Thyroid gland (tissue), 4 donors: ENCODE data around the gene DET1. TPM values are rescaled to one million over a fixed set of nuclear protein-coding genes. Genes with fewer than 3 reads are reported as not detected.

ENCODE experiments used
- DNase-seq, 2 donors: peaks; one replicate each; pipeline ENCODE4 v3.0.0-alpha.2; 2019
- H3K27ac ChIP-seq, 3 donors: fragments of 200-600 bp; sonication (generic); 1 replicate in 2 of 3; 2 replicates in 1 of 3; pipeline ENCODE4 v1.5.1; 2016 to 2019; ENCODE audit warnings: mild to moderate bottlenecking in 1 of 3, moderate library complexity in 1 of 3
- H3K27me3 ChIP-seq: fragments of 200-600 bp; sonication (generic); one replicate; pipeline ENCODE4 v1.5.1; 2019
- H3K36me3 ChIP-seq, 2 donors: fragments of 200-600 bp; sonication (generic); one replicate each; pipeline ENCODE4 v1.5.1; 2016 to 2019
- H3K4me1 ChIP-seq, 2 donors: fragments of 200-600 bp; sonication (generic); one replicate each; pipeline ENCODE4 v1.5.1; 2017 to 2019
- H3K4me3 ChIP-seq, 3 donors: fragments of 200-600 bp; sonication (generic); replicated peaks in 1 of 3; 1 replicate in 2 of 3; 2 replicates in 1 of 3; pipeline ENCODE4 v1.5.1; 2016; ENCODE audit warnings: mild to moderate bottlenecking in 1 of 3
- H3K9me3 ChIP-seq: fragments of 200-600 bp; sonication (generic); one replicate; pipeline ENCODE4 v1.5.1; 2017
- CTCF ChIP-seq, 6 experiments: fragments of 200-600 bp in 3 of 6; fragments of 450-650 bp in 3 of 6; sonication (generic) in 3 of 6; IDR thresholded peaks; one replicate each; pipeline ENCODE4 v1.5.1; 2016 to 2019; ENCODE audit warnings: antibody characterized with exemption in 6 of 6, mild to moderate bottlenecking in 2 of 6, inconsistent platforms in 1 of 6, moderate library complexity in 1 of 6
- POLR2A ChIP-seq, 2 donors: fragments of 450-650 bp; IDR thresholded peaks; one replicate each; pipeline ENCODE4 v1.6.1; 2017; ENCODE audit warnings: antibody characterized with exemption in 2 of 2, mild to moderate bottlenecking in 2 of 2, moderate library complexity in 1 of 2
- WGBS, 2 donors: methylation state at CpG; one replicate each; pipeline ENCODE4 v1.1.5; 2017; 5-methylcytosine and 5-hydroxymethylcytosine counted together
- intact Hi-C: fragments of 100-400 bp; cut with DNase I; formaldehyde crosslinking; loops from one replicate; pipeline ENCODE4 v1.15.1; 2023
- total RNA-seq, 4 donors: library from RNA; depleted of rRNA; stranded (reverse); fragments of >200 nt; gene quantifications; one replicate each; pipeline ENCODE4 v1.2.3, GENCODE V29; 2016

DET1 gene
- total RNA-seq, 4 donors from 2014 or later: 8.8 to 11.2 (median 10.6) TPM

- H3K27me3 ChIP-seq: no peaks in the 10 kb centered on the region
Measured at GRCh38 chr15:88513195-88513594, 33.3 kb downstream of the DET1 start.

GRCh38 chr15:88512601-88513000 lies 33.9 kb downstream of the DET1 start:
- Histone ChIP-seq H3K27ac (no peak overlapping the region), H3K36me3 (peaks cover 0 to 9% of the 10 kb centered on the region in 2 donors), H3K4me1 (no peaks in the 10 kb centered on the region), H3K4me3 (no peak overlapping the region), H3K9me3 (no peaks in the 10 kb centered on the region), H3K27me3 (no peaks in the 10 kb centered on the region)
- intact Hi-C loops: no loop called here
- 96 to 98% methylated on average over 5 of the region's 5 CpGs for WGBS, 2 donors
- DNase-seq: no peak
- TF ChIP-seq CTCF (IDR thresholded peaks at IDR 0.05) (no peak), POLR2A (IDR thresholded peaks at IDR 0.05) (no peak)

More at GRCh38 chr15:88513195-88513594, 33.3 kb downstream of the DET1 start:
- no peaks in the 10 kb centered on the region for H3K9me3 ChIP-seq
- peaks cover 0 to 9% of the 10 kb centered on the region in 2 donors for H3K36me3 ChIP-seq
- H3K27ac ChIP-seq: no peak overlapping the region
- intact Hi-C loops: no loop called here
- H3K4me1 ChIP-seq: no peaks in the 10 kb centered on the region
- 93 to 95% methylated on average over 5 of the region's 5 CpGs for WGBS, 2 donors
- no peak for TF ChIP-seq CTCF (IDR thresholded peaks at IDR 0.05)
- TF ChIP-seq POLR2A (IDR thresholded peaks at IDR 0.05): no peak
- DNase-seq: no peak
- H3K4me3 ChIP-seq: no peak overlapping the region

- DNase-seq: no peak
- H3K9me3 ChIP-seq: no peaks in the 10 kb centered on the region
- peaks cover 0 to 9% of the 10 kb centered on the region in 2 donors for H3K36me3 ChIP-seq
- no peak overlapping the region for H3K4me3 ChIP-seq
- intact Hi-C loops: no loop called here
- 79 to 91% methylated on average over 2 to 3 of the region's 3 CpGs for WGBS, 2 donors
- no peak overlapping the region for H3K27ac ChIP-seq
- TF ChIP-seq CTCF (IDR thresholded peaks at IDR 0.05) (no peak), POLR2A (IDR thresholded peaks at IDR 0.05) (no peak)
- H3K27me3 ChIP-seq: no peaks in the 10 kb centered on the region
- no peaks in the 10 kb centered on the region for H3K4me1 ChIP-seq
Measured at GRCh38 chr15:88512078-88512477, 34.4 kb downstream of the DET1 start.

- Histone ChIP-seq H3K4me1 (no peaks in the 10 kb centered on the region), H3K27ac (no peak overlapping the region), H3K4me3 (no peak overlapping the region), H3K9me3 (no peaks in the 10 kb centered on the region), H3K27me3 (no peaks in the 10 kb centered on the region), H3K36me3 (peaks cover 0 to 9% of the 10 kb centered on the region in 2 donors)
- DNase-seq: no peak
- intact Hi-C loops: no loop called here
- 95 to 97% methylated on average over 2 of the region's 2 CpGs for WGBS, 2 donors
- TF ChIP-seq POLR2A (IDR thresholded peaks at IDR 0.05) (no peak), CTCF (IDR thresholded peaks at IDR 0.05) (no peak)
Measured at GRCh38 chr15:88511161-88511560, 35.3 kb downstream of the DET1 start.

GRCh38 chr15:88509964-88510363 lies 36.5 kb downstream of the DET1 start:
- H3K27ac ChIP-seq: no peak overlapping the region
- no peak for TF ChIP-seq POLR2A (IDR thresholded peaks at IDR 0.05)
- no peak for TF ChIP-seq CTCF (IDR thresholded peaks at IDR 0.05)
- H3K9me3 ChIP-seq: no peaks in the 10 kb centered on the region
- peaks cover 0 to 9% of the 10 kb centered on the region in 2 donors for H3K36me3 ChIP-seq
- no peaks in the 10 kb centered on the region for H3K4me1 ChIP-seq
- H3K27me3 ChIP-seq: no peaks in the 10 kb centered on the region
- intact Hi-C loops: no loop called here
- H3K4me3 ChIP-seq: no peak overlapping the region
- no peak for DNase-seq
